Measurements from ENCODE around the gene WRNIP1. TPM values are rescaled to one million over a fixed set of nuclear protein-coding genes. Genes with fewer than 3 reads are reported as not detected.

Gene WRNIP1
- total RNA-seq, result 108 TPM

DNA sequence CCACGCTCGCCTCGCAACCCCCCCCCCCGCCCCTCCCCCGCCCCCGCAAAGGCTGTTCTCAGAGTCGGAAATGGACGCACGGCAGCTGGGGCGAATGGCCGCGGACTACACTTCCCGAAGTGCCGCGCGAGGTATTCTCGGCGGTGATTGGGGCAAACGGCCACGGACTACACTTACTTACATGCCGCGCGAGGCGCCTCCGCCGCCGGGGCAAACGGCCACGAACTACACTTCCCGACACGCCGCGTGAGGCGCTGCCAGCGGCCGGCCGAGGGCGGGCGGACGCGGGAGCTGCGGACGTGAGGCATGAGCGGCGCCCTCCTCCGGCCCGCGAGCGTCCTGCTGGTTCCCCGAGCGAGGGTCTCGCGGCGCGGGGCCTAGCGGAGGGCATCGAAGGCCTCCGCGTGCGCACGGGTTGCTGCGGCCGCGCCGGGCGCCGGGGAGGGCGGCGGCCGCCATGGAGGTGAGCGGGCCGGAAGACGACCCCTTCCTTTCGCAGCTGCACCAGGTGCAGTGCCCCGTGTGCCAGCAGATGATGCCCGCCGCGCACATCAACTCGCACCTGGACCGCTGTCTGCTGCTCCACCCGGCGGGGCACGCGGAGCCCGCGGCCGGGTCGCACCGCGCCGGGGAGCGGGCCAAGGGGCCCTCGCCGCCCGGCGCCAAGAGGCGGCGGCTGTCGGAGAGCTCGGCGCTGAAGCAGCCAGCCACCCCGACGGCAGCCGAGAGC lies at the start of gene WRNIP1:
Gene WRNIP1 (plus strand): TSS at position 228 of the 730 bp plus-strand sequence. CDS start 230 bp downstream, at position 458.
- DNase-seq (ENCODE audit: low read depth in 2 of 3, low spot score in 2 of 3), result peak; percentile 89 to 99 (median 98)

DNA sequence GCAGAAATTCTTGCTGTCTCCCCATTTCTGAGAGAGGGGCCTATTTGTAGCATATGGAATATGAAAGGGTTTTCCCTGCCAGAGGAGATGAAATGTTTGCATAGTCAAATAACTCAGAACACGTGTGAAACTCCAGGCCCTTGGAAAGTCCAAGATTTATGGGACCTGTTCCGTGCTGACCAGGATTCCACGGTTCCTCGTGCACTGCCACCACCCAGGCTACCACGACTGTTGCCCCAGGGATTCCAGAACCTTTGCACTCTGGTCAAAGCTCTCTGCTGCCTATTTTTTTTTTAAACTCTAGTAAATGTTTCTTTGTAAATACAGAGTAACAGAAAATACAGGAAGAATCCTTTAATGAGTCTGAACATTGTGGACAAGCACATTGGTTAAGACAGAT lies 49.5 kb upstream of the WRNIP1 start:
- no peak for DNase-seq (ENCODE audit: low read depth in 2 of 3, low spot score in 2 of 3)

DNA sequence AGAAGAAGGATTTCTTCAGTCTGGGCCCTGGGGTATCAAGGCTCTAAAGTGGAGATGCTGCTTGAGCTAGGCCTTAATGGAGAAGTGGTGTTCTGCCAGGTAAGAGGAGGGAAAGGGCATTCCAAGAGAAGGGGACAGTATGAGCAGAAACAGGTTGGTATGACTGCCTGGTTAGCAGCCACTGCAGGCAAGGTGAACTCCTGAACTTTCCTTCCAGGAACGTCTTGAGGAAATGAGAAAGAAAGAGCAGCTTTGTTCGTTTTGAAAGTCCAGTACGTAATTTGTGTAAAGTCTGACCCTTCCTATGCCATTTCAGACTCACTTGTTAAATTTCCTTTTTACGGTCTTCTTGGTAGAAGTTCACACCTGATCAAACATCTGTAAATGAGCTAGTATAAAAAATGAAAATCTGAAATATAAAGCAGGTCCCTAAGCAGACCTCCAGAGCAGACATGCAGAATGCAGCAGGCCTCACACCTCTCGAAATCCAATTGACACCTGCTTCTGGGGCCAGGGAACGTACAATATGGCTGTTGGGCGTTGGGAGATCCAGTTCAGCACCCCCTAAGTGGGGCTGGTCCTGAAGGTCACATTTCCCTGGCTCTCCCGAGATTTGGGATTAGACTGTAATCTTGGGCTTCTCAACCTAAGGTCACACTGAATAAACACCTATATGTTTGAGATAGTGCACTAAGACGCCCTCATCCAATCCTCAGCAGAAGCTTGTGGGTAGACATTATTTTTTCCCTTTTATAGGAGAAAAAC lies 48.1 kb upstream of the WRNIP1 start:
- no peak for DNase-seq (ENCODE audit: low read depth in 2 of 3, low spot score in 2 of 3)

DNA sequence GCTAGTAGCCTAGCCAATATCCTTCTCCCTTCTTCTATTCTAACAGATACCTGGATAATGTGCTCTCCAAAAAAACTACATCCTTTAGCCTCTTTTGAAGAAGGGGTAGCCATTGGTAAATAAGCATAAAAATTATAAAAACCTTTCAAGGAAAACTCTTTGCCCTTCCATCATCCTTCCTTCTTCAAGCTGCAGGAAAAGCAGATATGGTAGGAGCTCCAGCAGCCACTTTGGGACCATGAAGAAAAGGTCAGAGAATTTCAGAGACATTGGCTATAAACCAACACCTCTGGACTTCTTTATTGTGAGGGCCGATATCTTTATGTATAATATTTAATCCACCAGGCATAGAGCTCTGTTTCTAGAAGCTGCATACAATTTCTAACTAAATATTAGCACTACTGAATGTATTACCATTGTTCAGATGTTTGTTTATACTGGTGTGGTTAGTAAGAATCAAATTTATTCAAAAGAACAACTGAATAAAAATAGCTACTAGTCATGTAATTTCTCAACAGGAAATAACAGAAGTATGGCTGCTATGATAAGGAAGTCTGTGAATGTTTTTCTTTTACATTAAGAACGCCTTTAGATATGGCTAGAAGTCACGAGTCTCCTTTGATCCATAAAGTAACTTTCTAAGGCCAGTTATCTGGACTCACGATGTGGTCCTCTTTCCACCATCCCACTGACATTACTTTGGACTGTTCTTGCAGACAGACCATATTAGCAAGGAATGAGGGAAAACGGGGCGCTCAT lies 46.7 kb upstream of the WRNIP1 start:
- peak in 2 of 3 donors; percentile 67 to 94 for DNase-seq (ENCODE audit: low read depth in 2 of 3, low spot score in 2 of 3)

DNA sequence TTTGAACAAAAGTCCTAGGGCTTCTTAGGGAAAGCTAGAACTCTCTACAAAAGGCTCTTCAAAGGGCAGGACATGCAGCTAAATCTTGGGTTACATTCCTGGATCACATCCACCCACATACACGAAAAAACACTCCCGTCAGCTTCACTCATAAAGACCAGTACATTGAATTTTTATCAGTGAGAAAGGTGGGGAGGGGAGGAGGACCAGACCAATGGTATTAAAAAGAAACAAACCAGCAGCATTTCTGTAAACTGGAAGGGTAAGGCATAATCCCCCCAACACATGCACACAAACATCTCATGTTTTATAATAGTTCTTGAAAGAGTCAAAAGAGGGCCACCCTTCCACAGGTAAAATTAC lies 46.1 kb upstream of the WRNIP1 start:
- DNase-seq (ENCODE audit: low read depth in 2 of 3, low spot score in 2 of 3), result peak in 2 of 3 donors; percentile 48 to 54

DNA sequence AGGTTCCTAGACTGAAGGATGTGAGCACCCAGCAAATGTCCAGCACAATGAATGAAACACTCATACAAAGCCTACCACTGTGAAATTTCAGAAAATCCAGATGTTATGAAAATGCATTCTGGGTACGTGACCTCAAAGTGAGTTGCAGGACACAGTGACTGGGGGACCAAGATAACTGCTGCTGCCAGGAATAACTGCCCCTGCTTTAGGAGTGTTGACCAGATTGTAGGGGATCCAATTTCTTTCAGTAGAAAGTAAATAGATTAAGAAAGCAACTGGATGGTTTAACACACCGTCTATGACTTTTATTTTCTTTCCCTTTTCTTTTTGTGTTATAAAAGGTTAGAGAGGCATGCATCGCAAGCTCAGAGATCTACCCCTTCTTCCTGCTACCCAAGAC lies 44.0 kb upstream of the WRNIP1 start:
- no peak for DNase-seq (ENCODE audit: low read depth in 2 of 3, low spot score in 2 of 3)

DNA sequence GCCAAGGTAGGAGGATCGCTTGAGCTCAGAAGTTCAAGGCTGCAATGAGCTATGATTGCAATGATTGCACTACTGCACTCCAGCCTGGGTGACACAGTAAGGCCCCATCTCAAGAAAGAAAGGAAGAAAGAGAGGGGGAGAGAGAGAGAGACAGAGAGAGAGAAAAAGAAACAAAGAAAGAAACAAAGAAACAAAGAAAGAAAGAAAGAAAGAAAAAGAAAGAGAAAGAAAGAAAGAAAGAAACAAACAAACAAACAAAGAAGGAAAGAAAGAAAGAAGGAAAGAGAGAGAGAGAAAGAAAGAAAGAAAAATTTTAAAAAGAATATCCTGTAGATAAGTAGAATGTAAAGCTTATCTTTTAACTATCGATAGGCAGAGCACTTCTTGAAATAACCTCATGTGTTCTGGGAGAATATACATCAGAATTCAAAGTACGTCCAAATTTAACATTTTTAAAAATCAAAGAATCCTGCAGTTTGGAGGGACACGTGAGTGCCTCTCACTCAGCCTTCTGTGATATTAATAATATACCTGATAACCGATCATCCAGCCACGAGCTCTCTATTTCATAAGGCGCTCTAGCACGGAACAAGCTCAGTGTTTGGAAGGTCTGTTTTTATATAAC lies 39.7 kb upstream of the WRNIP1 start:
- no peak for DNase-seq (ENCODE audit: low read depth in 2 of 3, low spot score in 2 of 3)

DNA sequence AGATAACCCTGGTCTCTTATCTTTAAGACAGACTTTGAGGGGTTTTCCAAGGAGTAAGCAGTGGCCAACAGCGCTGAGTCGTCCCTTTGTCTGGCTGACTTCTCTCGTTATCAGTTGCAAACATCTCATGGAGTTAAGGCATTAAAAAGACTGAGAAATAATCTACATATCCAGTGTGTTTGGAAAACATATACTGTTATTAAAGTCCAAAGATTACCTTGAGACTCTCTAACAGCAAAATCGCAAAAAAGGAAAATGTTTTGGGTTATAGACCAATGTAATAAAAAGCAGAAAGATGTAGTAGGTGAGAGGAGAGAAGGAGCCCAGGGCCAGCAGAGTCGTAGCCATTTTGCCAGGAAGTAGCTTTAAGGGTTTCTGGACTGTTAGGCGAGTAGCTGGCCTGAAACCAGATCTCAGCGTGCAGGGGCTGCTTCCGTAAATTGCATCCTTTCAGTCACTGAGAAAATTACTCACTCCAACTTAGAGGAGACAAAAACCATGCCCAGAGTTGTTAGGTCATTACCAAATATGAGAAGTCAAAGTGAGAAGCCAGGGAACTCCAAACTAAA lies 39.1 kb upstream of the WRNIP1 start:
- peak in 2 of 3 donors; percentile 83 to 90 for DNase-seq (ENCODE audit: low read depth in 2 of 3, low spot score in 2 of 3)

DNA sequence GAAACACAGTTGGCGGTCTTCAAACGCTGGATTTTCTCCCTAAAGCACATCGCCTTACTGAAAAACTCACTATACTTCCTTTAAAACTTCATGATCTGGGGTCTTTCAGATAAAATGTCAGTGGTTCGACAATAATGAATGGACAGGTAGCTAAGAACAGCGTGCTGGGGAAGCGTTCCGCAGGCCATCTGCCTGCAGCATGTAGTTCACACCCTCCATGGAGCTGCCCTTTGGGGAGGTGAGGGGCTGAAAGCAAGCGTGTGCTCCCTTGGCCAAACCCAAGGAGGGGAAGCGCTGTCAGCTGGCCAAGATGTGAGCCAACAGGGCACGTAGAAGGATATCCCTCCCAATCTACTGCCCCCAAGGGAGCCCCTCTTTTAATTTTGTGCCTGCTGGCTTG lies 35.3 kb upstream of the WRNIP1 start:
- no peak for DNase-seq (ENCODE audit: low read depth in 2 of 3, low spot score in 2 of 3)

DNA sequence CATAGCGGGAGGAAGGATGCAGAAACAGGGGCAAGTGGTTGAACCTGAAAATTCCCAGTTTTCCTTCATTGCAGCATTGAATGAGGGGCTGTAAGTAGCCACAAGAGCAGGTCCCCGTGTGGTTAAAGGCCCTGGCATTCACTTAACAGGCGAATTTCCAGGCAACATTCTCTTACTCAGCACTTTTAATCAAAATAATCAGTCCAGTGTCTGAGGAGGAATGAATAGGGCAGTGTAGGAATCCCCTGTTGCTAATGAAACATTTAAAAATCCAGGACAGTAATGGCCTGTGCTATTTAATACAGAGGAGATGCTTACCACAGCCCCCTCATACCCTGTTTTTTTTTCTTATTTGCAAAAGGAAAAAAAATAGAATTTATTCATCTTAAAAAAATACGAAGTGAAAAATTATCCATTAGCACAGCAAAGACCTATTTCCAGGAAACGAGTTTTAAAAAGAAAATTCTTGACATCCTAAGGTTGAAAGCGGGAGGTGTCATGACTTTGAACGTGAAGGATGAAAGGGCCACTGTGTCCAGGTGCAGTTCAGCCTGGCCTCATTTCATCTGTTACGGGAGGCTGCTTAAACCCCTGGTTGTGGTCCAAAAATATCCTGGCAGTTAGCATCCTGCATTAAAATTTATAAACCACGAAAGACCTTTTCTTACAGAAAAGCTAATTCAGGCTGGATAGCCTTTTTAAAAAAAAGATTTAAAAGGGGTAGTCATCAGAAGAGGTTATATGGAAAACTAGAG lies 34.7 kb upstream of the WRNIP1 start:
- DNase-seq (ENCODE audit: low read depth in 2 of 3, low spot score in 2 of 3), result no peak

DNA sequence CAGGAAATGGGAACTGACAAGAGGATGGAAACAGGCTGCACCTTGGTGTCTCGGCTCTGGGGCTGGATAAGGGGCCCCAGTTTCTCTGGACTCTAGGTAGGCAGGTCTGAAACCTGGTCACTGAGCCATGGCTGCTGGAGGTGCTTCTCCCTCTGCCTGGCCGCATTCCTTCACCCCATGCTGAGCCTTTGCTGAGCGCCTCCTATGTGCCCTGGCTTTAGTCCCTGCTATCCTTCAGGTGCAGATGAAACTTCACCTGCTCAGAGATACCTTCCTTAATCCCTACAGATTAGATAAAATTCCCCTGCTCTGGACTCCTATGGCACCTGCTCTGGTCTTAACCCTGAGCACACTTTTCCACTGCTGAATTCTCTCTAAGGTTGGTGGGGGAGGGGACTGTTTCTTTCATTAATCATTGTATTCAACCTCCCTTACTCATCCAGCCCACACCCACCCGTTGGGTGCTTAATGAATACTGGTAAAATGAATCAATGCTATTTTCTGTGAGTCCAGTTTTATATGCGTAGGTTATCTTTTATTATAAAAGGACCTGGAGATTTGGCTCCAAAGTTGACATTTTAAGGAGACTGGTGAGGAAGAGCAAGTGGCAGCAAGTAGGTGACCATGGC lies 33.8 kb upstream of the WRNIP1 start:
- DNase-seq (ENCODE audit: low read depth in 2 of 3, low spot score in 2 of 3), result no peak

DNA sequence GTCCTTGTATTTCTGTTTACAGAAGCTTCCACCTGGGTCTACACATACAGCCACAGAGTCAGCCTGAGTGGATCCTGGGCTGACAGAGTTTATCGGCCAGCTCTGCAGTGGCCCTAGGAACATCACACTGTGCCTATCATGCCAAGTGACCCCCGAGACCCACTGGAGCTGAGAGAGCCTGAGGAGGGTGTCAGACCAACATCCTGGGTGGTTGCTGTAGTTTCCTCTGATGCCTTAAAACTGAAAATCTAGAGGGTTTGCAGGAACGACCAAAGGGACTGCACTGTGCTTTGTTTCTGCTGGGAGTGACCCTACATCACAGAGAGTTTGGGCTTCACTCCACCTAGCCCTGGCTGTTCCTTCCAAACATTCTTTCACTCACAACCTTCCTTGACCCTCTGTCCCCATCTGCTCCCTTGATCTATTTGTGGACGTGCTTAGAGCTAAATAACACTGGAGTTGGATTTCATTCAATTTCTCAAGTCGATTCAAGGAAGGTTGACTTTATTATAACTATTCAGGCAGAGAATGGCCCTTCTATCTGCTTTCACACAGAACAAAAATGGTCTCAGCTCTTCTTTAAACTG lies 32.6 kb upstream of the WRNIP1 start:
- DNase-seq (ENCODE audit: low read depth in 2 of 3, low spot score in 2 of 3), result no peak

DNA sequence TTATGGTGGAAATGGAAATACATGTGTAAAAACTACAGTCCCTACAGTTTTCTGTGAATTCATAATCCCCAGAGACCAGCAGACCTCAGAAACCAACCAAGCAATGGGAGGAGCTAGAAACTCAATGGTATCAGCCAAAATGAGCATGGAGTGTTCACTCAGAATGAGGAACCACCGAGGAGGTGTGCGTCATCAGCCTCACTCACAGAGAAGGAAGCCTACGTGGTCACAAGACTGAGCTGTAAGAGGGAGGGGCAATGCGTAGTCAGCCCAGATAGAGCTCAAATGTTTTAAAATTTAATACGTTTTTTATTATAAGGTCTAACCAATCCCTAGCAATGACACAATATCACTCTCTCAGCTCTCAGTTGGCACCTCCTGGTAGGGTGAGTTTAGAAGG lies 31.9 kb upstream of the WRNIP1 start:
- DNase-seq (ENCODE audit: low read depth in 2 of 3, low spot score in 2 of 3), result peak in 2 of 3 donors; percentile 97 to 99

DNA sequence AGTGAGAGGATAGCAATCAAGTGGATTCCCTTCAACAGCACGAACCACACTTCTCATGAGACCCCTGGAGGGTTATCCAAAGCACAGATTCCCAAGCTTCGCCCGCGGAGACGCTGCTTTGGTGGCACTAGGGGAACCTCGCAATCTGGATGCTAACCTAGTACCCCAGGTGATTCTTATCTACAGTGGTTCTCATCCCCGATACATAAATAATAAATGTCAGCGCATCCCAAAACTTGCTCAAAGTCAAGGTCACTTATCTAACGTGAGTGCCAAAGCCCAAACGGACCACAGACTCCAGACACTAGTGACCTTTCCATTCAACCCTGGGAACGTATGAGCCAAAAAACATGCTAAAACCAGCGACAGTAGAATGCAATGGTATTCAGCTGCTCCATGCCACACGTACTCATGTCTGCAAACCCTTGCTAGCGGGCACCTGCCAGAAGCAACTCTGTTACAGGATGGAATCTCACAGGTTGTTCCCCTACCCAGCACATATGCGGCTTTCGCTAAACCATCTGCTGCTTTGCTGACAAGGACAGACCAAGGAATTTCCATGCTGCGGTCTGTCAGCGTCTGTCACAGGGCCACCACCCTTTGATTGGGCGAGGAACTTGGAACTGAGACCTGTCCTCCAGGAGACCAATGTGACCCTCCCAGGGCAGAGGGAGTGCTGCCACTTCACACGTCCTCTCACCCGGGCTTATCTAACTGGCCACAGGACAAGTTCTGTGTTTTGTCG lies 31.3 kb upstream of the WRNIP1 start:
- no peak for DNase-seq (ENCODE audit: low read depth in 2 of 3, low spot score in 2 of 3)

DNA sequence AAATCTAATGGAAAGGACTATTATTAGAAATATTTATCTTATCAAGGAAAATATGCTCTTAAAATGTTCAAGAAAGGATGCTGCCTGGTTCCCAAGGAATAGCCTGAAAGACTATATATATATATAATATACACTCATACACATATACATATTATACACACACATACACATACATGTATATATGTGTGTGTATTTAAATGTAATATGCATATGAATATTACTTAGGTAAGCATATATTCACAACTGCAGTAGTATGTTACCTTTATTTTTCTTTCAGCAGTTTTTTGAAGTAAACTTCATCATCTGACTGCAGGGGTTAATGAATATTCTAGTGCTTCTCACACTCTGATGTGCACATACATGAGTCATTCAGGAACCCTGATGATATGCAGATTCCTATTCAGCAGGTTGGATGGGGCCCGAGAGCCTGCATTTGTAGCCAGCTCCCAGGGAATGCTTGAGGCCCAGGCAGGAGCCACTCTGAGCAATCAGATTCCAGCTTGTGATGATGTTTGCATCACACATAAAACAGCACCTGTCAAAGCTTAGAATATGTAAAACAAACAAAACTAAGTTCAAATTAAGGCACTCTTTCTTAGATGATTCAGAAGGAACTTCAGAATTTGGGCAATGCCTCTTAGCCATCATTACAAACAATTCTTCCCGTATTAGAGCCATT lies 30.6 kb upstream of the WRNIP1 start:
- no peak for DNase-seq (ENCODE audit: low read depth in 2 of 3, low spot score in 2 of 3)

DNA sequence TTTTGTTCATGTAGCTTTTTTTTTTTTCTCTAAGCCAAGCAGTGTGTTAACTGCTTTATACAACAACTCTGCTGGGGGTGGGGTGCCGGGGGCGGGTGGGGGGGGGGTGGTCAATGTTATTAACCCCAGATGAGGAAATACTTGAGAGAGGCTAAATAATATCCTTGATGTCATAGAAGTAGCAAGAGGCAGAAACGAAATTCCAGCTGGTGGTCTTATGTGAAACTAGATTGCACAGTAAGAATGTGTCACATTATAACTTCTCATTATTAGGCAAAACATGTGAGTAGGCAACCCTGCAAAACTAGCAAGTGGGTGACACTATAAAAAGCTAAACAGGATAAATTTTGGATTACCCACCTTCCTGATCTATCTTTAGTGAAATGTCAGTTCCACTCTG lies 27.3 kb upstream of the WRNIP1 start:
- no peak for DNase-seq (ENCODE audit: low read depth in 2 of 3, low spot score in 2 of 3)

DNA sequence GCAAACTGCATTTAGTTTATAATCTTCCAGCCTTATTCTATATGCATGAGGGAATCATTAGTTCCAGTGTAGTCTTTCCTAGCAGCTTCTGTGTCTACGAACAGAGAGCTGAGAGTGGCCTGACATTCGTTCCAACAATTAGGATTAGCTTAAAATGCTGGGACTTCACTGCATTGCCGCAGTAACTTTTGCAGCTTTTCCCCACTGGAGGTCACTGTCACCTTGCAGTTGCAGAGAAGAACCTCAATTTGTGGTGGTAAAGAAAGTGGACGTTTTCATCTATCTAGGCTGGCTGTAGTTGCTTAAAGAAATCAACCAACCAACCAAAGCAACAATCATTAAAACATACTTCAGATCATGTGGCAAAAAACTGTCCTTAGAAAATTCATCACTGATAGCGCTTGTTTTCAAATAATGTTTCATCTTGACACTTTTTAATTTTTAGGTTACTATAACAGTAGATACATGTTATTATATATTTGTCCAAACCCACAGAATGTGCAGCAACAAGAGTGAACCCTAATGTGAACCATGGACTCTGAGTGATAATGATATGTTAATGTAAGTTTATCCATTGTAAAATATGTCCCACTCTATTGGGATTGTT lies 26.7 kb upstream of the WRNIP1 start:
- peak; percentile 29 to 87 (median 77) for DNase-seq (ENCODE audit: low read depth in 2 of 3, low spot score in 2 of 3)

All from hematopoietic multipotent progenitor cell (in vitro differentiated cells).